H9 (cell line): Measurements from ENCODE around the gene FARS2. TPM values are rescaled to one million over a fixed set of nuclear protein-coding genes. Genes with fewer than 3 reads are reported as not detected.

ENCODE experiments used
- DNase-seq: peaks from one replicate; pipeline ENCODE4 v3.0.0-alpha.2; 2017
- H2AFZ ChIP-seq: one replicate; pipeline ENCODE4 v1.6.1; 2013; ENCODE audit warnings: mild to moderate bottlenecking, low read length, control low read depth, moderate library complexity
- H2AK5ac ChIP-seq: 2 replicates; pipeline ENCODE4 v1.6.1; 2013; ENCODE audit warnings: low read length, control low read depth, mixed read lengths; ENCODE audit not compliant: insufficient read length
- H2BK120ac ChIP-seq: one replicate; pipeline ENCODE4 v1.6.1; 2013; ENCODE audit warnings: low read depth, mild to moderate bottlenecking, low read length, control low read depth, inconsistent platforms; ENCODE audit not compliant: poor library complexity, severe bottlenecking
- H2BK12ac ChIP-seq: 2 replicates; pipeline ENCODE4 v1.6.1; 2013; ENCODE audit warnings: low read length, control low read depth, mixed read lengths, low read depth; ENCODE audit not compliant: insufficient read length
- H2BK15ac ChIP-seq: 2 replicates; pipeline ENCODE4 v1.6.1; 2013; ENCODE audit warnings: low read depth, low read length, control low read depth
- H2BK20ac ChIP-seq: one replicate; pipeline ENCODE4 v1.6.1; 2013; ENCODE audit warnings: low read depth, mild to moderate bottlenecking, low read length, control low read depth, inconsistent platforms; ENCODE audit not compliant: poor library complexity, severe bottlenecking
- H2BK5ac ChIP-seq: 2 replicates; pipeline ENCODE4 v1.6.1; 2013; ENCODE audit warnings: low read length, control low read depth, mixed read lengths; ENCODE audit not compliant: insufficient read length
- H3K14ac ChIP-seq: 2 replicates; pipeline ENCODE4 v1.6.1; 2013; ENCODE audit warnings: low read length, control low read depth; ENCODE audit not compliant: insufficient read depth
- H3K18ac ChIP-seq: 2 replicates; pipeline ENCODE4 v1.6.1; 2013; ENCODE audit warnings: low read depth, mild to moderate bottlenecking, mixed read lengths, low read length, control low read depth; ENCODE audit not compliant: insufficient read length
- H3K23ac ChIP-seq: 2 replicates; pipeline ENCODE4 v1.6.1; 2013; ENCODE audit warnings: low read length, control low read depth, mixed read lengths, low read depth; ENCODE audit not compliant: insufficient read length
- H3K23me2 ChIP-seq: 2 replicates; pipeline ENCODE4 v1.6.1; 2013; ENCODE audit warnings: low read depth, mild to moderate bottlenecking, mixed read lengths, low read length, control low read depth; ENCODE audit not compliant: insufficient read length, poor library complexity, severe bottlenecking
- H3K27ac ChIP-seq: 2 replicates; pipeline ENCODE4 v1.5.1; 2013; ENCODE audit warnings: low read length, control low read depth, mixed read lengths, low read depth; ENCODE audit not compliant: insufficient read length
- H3K27me3 ChIP-seq: 2 replicates; pipeline ENCODE4 v1.6.1; 2013; ENCODE audit warnings: low read length, control low read depth, inconsistent platforms; ENCODE audit not compliant: insufficient read depth
- H3K4ac ChIP-seq: 2 replicates; pipeline ENCODE4 v1.6.1; 2013; ENCODE audit warnings: low read depth, mild to moderate bottlenecking, control low read depth, inconsistent platforms, low read length, moderate library complexity
- H3K4me1 ChIP-seq: 2 replicates; pipeline ENCODE4 v1.6.1; 2013; ENCODE audit warnings: low read length, control low read depth, inconsistent platforms; ENCODE audit not compliant: insufficient read depth
- H3K4me2 ChIP-seq: 2 replicates; pipeline ENCODE4 v1.6.1; 2013; ENCODE audit warnings: low read length, control low read depth, mixed read lengths; ENCODE audit not compliant: insufficient read length, insufficient read depth
- H3K56ac ChIP-seq: 2 replicates; pipeline ENCODE4 v1.6.1; 2013; ENCODE audit warnings: low read depth, mild to moderate bottlenecking, mixed read lengths, low read length, control low read depth; ENCODE audit not compliant: insufficient read length
- H3K79me1 ChIP-seq: 2 replicates; pipeline ENCODE4 v1.6.1; 2013; ENCODE audit warnings: low read depth, mild to moderate bottlenecking, moderate library complexity, low read length, control low read depth, inconsistent platforms; ENCODE audit not compliant: insufficient read depth, poor library complexity, severe bottlenecking
- H3K79me2 ChIP-seq: 2 replicates; pipeline ENCODE4 v1.6.1; 2013; ENCODE audit warnings: low read length, control low read depth, inconsistent platforms; ENCODE audit not compliant: insufficient read depth
- H3K9ac ChIP-seq: 2 replicates; pipeline ENCODE4 v1.6.1; 2013; ENCODE audit warnings: low read length, control low read depth, mixed read lengths; ENCODE audit not compliant: insufficient read length; ENCODE audit errors: extremely low read depth
- H3K9me3 ChIP-seq: one replicate; pipeline ENCODE4 v1.6.1; 2013; ENCODE audit warnings: low read depth, low read length, inconsistent platforms; ENCODE audit not compliant: control insufficient read depth
- H3T11ph ChIP-seq: one replicate; pipeline ENCODE4 v1.6.1; 2013; ENCODE audit warnings: mild to moderate bottlenecking, low read length, control low read depth, inconsistent platforms
- H4K20me1 ChIP-seq: one replicate; pipeline ENCODE4 v1.6.1; 2013; ENCODE audit not compliant: control insufficient read depth, insufficient read length, insufficient read depth
- H4K5ac ChIP-seq: 2 replicates; pipeline ENCODE4 v1.6.1; 2013; ENCODE audit warnings: low read depth, mild to moderate bottlenecking, mixed read lengths, low read length, control low read depth; ENCODE audit not compliant: insufficient read length
- H4K8ac ChIP-seq: replicated peaks from 2 replicates; pipeline ENCODE4 v1.6.1; 2013; ENCODE audit warnings: low read length, control low read depth, mixed read lengths, low read depth; ENCODE audit not compliant: insufficient read length
- H4K91ac ChIP-seq: 2 replicates; pipeline ENCODE4 v1.6.1; 2013; ENCODE audit warnings: low read depth, mild to moderate bottlenecking, moderate library complexity, mixed read lengths, low read length, control low read depth; ENCODE audit not compliant: insufficient read length
- H3K27ac Mint-ChIP-seq, 3 experiments: 2 replicates in 2 of 3; 3 replicates in 1 of 3; pipeline ENCODE4 v1.8.0; 2020 to 2021; ENCODE audit warnings: mixed read lengths in 3 of 3, mild to moderate bottlenecking in 1 of 3, moderate library complexity in 1 of 3
- H3K27me3 Mint-ChIP-seq: 2 replicates; pipeline ENCODE4 v1.8.0; 2021; ENCODE audit warnings: low read depth, mild to moderate bottlenecking, moderate library complexity, mixed read lengths
- H3K36me3 Mint-ChIP-seq, 3 experiments: 2 replicates in 2 of 3; 3 replicates in 1 of 3; pipeline ENCODE4 v1.8.0; 2020 to 2021; ENCODE audit warnings: low read depth in 3 of 3, mixed read lengths in 3 of 3; ENCODE audit not compliant: insufficient read depth in 1 of 3
- H3K4me1 Mint-ChIP-seq, 2 experiments: 2 replicates each; pipeline ENCODE4 v1.8.0; 2020; ENCODE audit warnings: mixed read lengths in 2 of 2
- H3K4me3 Mint-ChIP-seq, 2 experiments: 2 replicates in 1 of 2; 3 replicates in 1 of 2; pipeline ENCODE4 v1.8.0; 2020 to 2021; ENCODE audit warnings: mild to moderate bottlenecking in 2 of 2, mixed read lengths in 2 of 2, moderate library complexity in 1 of 2
- H3K9me3 Mint-ChIP-seq, 2 experiments: 2 replicates in 1 of 2; 3 replicates in 1 of 2; pipeline ENCODE4 v1.8.0; 2020; ENCODE audit warnings: mild to moderate bottlenecking in 2 of 2, mixed read lengths in 2 of 2, moderate library complexity in 1 of 2
- WGBS: extraction: QIAGEN DNeasy Blood & Tissue Kit; methylation state at CpG from one replicate; pipeline ENCODE4 v1.1.7; 2013; ENCODE audit warnings: missing lambda C conversion rate, low lambda C conversion rate, mixed read lengths; ENCODE audit not compliant: insufficient read length; ENCODE audit errors: extremely low coverage; 5-methylcytosine and 5-hydroxymethylcytosine counted together
- total RNA-seq: library from RNA; stranded (reverse); gene quantifications from 2 replicates; pipeline ENCODE4 v1.2.1, GENCODE V29; 2021
- TF ChIP-seq, protein P1 (sequence below): fragments of 200-600 bp; sonication (generic); conservative IDR thresholded peaks from 3 replicates; pipeline ENCODE4 v1.8.0; 2021; ENCODE audit warnings: antibody characterized with exemption, mild to moderate bottlenecking

Gene FARS2
- total RNA-seq, 1 experiment from 2014 or later, result 8.5 TPM

DNA sequence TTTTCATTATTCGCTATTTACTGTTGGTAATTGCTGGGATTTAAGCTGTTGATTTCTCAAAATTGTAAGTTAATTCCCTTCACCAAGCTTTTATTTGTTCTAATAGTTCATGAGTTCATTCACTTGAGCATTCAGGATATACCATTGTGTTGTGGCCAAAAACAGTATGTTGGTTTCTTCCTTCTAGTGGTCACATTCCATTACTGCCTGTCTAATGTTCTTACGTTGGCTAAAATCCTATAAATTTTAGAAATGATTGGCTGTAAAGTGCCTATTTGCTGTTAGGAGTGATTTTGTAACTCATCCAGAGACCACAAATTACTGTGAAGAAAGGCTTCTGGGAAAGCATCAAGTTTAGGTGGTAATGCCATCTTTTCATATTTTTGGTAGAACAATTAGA is 76.3 kb downstream of the FARS2 start:
- Histone ChIP-seq H3K23me2 (no peaks in the 10 kb centered on the region), H2BK5ac (no peak overlapping the region), H3K18ac (no peak overlapping the region), H3K23ac (no peak overlapping the region), H3K4me1 (no peaks in the 10 kb centered on the region), H2BK20ac (no peak overlapping the region), H4K8ac (no peak overlapping the region), H2AFZ (no peak overlapping the region), H2BK15ac (no peak overlapping the region), H2BK120ac (no peak overlapping the region), H3K9me3 (no peaks in the 10 kb centered on the region), H3K27me3 (no peaks in the 10 kb centered on the region), H3K4me2 (no peak overlapping the region), H3K79me1 (no peaks in the 10 kb centered on the region), H3K14ac (no peak overlapping the region), H3K79me2 (peaks cover 3% of the 10 kb centered on the region; the same call in 1 of the 2 replicates), H2AK5ac (no peak overlapping the region), H3K56ac (no peak overlapping the region), H3T11ph (no peak overlapping the region), H2BK12ac (no peak overlapping the region), H4K91ac (no peak overlapping the region), H3K4ac (no peak overlapping the region), H3K9ac (no peak overlapping the region), H4K5ac (no peak overlapping the region), H4K20me1 (no peaks in the 10 kb centered on the region), H3K27ac (no peak overlapping the region)
- WGBS, result no CpG with 5 or more reads among the region's 2 CpGs
- TF ChIP-seq, protein P1, sequence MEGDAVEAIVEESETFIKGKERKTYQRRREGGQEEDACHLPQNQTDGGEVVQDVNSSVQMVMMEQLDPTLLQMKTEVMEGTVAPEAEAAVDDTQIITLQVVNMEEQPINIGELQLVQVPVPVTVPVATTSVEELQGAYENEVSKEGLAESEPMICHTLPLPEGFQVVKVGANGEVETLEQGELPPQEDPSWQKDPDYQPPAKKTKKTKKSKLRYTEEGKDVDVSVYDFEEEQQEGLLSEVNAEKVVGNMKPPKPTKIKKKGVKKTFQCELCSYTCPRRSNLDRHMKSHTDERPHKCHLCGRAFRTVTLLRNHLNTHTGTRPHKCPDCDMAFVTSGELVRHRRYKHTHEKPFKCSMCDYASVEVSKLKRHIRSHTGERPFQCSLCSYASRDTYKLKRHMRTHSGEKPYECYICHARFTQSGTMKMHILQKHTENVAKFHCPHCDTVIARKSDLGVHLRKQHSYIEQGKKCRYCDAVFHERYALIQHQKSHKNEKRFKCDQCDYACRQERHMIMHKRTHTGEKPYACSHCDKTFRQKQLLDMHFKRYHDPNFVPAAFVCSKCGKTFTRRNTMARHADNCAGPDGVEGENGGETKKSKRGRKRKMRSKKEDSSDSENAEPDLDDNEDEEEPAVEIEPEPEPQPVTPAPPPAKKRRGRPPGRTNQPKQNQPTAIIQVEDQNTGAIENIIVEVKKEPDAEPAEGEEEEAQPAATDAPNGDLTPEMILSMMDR, result peak; percentile 26; the same call in 1 of the 3 replicates
- H3K36me3 Mint-ChIP-seq, result no peaks in the 10 kb centered on the region
- DNase-seq, result no peak
- no peak overlapping the region for H3K4me3 Mint-ChIP-seq
- H3K27me3 Mint-ChIP-seq, result no peaks in the 10 kb centered on the region
- no peak overlapping the region for H3K27ac Mint-ChIP-seq
- H3K9me3 Mint-ChIP-seq, result no peaks in the 10 kb centered on the region
- peaks cover 2 to 7% of the 10 kb centered on the region in 2 experiments; a peak in 2 of 4 replicates for H3K4me1 Mint-ChIP-seq
